MM.1S (cell line): ENCODE results near the gene STRN3.

Experiments
- DNase-seq: peaks from one replicate; pipeline ENCODE4 v3.0.0-alpha.2; 2015
- H2AFZ ChIP-seq: fragments of 300-600 bp; sonication (generic); 2 replicates; pipeline ENCODE4 v1.6.0; 2016; ENCODE audit warnings: antibody characterized with exemption, low read length
- H3F3A ChIP-seq: fragments of 300-600 bp; sonication (generic); 2 replicates; pipeline ENCODE4 v1.6.1; 2016; ENCODE audit warnings: mild to moderate bottlenecking, antibody characterized with exemption, low read length, moderate library complexity, mixed read lengths; ENCODE audit not compliant: insufficient read depth
- H3K27ac ChIP-seq: fragments of 300-600 bp; sonication (generic); 2 replicates; pipeline ENCODE4 v1.5.1; 2016; ENCODE audit warnings: mild to moderate bottlenecking, low read length
- H3K27me3 ChIP-seq: fragments of 300-600 bp; sonication (generic); replicated peaks from 2 replicates; pipeline ENCODE4 v1.6.0; 2016; ENCODE audit warnings: low read length; ENCODE audit not compliant: insufficient read depth
- H3K36me3 ChIP-seq: fragments of 300-600 bp; sonication (generic); replicated peaks from 2 replicates; pipeline ENCODE4 v1.6.1; 2016; ENCODE audit warnings: mild to moderate bottlenecking, low read length, mixed read lengths; ENCODE audit not compliant: insufficient read depth
- H3K4me1 ChIP-seq: fragments of 300-600 bp; sonication (generic); 2 replicates; pipeline ENCODE4 v1.6.1; 2016; ENCODE audit warnings: low read length, mixed read lengths
- H3K4me2 ChIP-seq: fragments of 300-600 bp; sonication (generic); 2 replicates; pipeline ENCODE4 v1.6.0; 2016; ENCODE audit warnings: low read depth, low read length
- H3K4me3 ChIP-seq: fragments of 300-600 bp; sonication (generic); 2 replicates; pipeline ENCODE4 v1.5.1; 2016; ENCODE audit warnings: low read length, mixed read lengths
- H3K79me2 ChIP-seq: fragments of 300-600 bp; sonication (generic); 2 replicates; pipeline ENCODE4 v1.6.1; 2016; ENCODE audit warnings: mixed run types, low read length, mixed read lengths
- H3K9ac ChIP-seq: fragments of 300-600 bp; sonication (generic); 2 replicates; pipeline ENCODE4 v1.6.1; 2016; ENCODE audit warnings: low read length, mixed read lengths
- H3K9me2 ChIP-seq: fragments of 300-600 bp; sonication (generic); replicated peaks from 2 replicates; pipeline ENCODE4 v1.6.1; 2016; ENCODE audit warnings: mild to moderate bottlenecking, low read length, mixed read lengths; ENCODE audit not compliant: insufficient read depth
- H3K9me3 ChIP-seq: fragments of 300-600 bp; sonication (generic); replicated peaks from 2 replicates; pipeline ENCODE4 v1.6.1; 2016; ENCODE audit warnings: mild to moderate bottlenecking, low read length, mixed read lengths; ENCODE audit not compliant: insufficient read depth
- H4K20me1 ChIP-seq: fragments of 300-600 bp; sonication (generic); 2 replicates; pipeline ENCODE4 v1.6.1; 2016; ENCODE audit warnings: mild to moderate bottlenecking, low read length, moderate library complexity, mixed read lengths; ENCODE audit not compliant: insufficient read depth
- EZH2 ChIP-seq: fragments of 300-600 bp; sonication (generic); optimal IDR thresholded peaks from 2 replicates; pipeline ENCODE3; 2017; ENCODE audit warnings: low read depth, mild to moderate bottlenecking, antibody characterized with exemption, low read length, mixed read lengths
- EZH2phosphoT487 ChIP-seq: fragments of 300-600 bp; sonication (generic); IDR thresholded peaks from 2 replicates; pipeline ENCODE4 v1.6.1; 2018; ENCODE audit warnings: antibody characterized with exemption, low read length
- TF ChIP-seq, protein P1 (sequence below): fragments of 300-600 bp; sonication (generic); IDR thresholded peaks from 2 replicates; pipeline ENCODE4 v1.5.1; 2016; ENCODE audit warnings: antibody characterized with exemption, low read length, mixed read lengths

STRN3 gene

DNA sequence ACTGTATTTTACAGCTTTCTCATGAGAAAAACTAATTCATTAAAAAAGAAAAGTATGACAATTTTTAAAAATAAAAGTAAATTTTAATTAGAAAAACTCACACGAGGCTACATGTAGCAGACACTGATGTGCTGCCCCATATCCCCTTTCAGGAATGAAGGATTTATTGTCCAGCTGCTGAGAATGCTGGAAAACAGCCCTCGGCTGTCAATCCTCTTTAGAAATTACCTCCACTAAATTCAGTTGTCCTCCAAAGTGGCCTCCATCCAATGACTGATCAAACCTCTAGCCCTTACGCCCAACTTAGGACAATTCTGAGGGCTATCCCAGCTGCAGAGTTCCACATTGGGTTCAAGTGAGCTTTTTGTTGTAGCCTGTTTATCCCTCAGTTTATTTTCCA, 30.5 kb downstream of the STRN3 start:
- Histone ChIP-seq H3K36me3 (no peaks in the 10 kb centered on the region), H3K27me3 (no peaks in the 10 kb centered on the region), H4K20me1 (no peaks in the 10 kb centered on the region), H3K27ac (no peak overlapping the region), H3K4me3 (no peak overlapping the region), H3K9me2 (no peaks in the 10 kb centered on the region), H3K79me2 (peaks cover 59% of the 10 kb centered on the region), H3K4me2 (no peak overlapping the region), H3K4me1 (no peaks in the 10 kb centered on the region), H3F3A (no peaks in the 10 kb centered on the region), H2AFZ (no peak overlapping the region), H3K9ac (no peak overlapping the region), H3K9me3 (no peaks in the 10 kb centered on the region)
- no peak for DNase-seq
- TF ChIP-seq EZH2phosphoT487, result no peak
- no peak for TF ChIP-seq EZH2

DNA sequence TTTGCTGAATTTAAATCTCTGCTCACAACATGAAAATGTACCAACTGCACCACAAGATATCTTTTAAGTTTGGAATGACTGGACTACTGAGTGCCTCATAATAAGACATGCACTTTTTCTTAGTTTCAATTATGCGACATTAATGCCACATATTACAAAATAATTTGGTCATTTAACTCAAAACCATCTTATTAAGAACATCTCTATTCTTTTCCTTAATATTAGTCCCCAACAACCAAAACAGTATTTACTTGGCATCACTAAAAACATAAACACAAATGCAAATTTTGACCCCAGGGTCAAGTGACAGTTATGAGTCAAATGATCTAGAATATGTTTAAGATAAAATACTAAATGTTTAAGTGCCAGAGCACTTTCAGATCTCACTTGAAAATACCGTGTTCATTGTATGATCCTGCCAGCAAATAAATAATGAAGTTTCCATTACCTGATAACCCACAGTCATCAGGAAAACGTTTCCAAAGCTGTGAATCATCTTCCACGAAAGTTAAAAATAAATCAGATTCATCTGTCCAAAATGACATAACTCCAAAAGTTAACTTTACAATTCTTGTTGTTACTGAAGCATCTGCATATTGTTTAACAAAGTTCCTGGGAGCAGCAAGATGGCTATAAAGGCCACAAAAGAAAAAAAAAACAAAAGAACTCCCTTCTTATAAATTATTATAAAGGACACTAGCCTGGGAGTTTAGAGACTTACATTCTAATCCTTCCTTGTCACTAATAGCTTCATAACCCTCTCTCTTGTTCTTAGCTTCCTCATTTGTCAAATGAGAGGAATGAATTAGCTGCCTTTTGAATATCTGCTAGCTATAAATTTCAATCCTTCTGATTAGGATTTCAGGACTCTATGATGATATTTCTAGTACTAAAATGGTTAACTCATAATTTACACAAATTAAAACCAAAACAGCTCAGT, 31.2 kb downstream of the STRN3 start:
- no peak overlapping the region for H3K4me2 ChIP-seq
- no peaks in the 10 kb centered on the region for H3K9me3 ChIP-seq
- TF ChIP-seq, protein P1, sequence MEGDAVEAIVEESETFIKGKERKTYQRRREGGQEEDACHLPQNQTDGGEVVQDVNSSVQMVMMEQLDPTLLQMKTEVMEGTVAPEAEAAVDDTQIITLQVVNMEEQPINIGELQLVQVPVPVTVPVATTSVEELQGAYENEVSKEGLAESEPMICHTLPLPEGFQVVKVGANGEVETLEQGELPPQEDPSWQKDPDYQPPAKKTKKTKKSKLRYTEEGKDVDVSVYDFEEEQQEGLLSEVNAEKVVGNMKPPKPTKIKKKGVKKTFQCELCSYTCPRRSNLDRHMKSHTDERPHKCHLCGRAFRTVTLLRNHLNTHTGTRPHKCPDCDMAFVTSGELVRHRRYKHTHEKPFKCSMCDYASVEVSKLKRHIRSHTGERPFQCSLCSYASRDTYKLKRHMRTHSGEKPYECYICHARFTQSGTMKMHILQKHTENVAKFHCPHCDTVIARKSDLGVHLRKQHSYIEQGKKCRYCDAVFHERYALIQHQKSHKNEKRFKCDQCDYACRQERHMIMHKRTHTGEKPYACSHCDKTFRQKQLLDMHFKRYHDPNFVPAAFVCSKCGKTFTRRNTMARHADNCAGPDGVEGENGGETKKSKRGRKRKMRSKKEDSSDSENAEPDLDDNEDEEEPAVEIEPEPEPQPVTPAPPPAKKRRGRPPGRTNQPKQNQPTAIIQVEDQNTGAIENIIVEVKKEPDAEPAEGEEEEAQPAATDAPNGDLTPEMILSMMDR, result no peak
- no peak for TF ChIP-seq EZH2
- no peak for TF ChIP-seq EZH2phosphoT487
- H3K27me3 ChIP-seq, result no peaks in the 10 kb centered on the region
- no peak overlapping the region for H2AFZ ChIP-seq
- H3F3A ChIP-seq, result no peaks in the 10 kb centered on the region
- H4K20me1 ChIP-seq, result no peaks in the 10 kb centered on the region
- H3K27ac ChIP-seq, result no peak overlapping the region
- H3K9ac ChIP-seq, result no peak overlapping the region
- no peaks in the 10 kb centered on the region for H3K36me3 ChIP-seq
- H3K4me3 ChIP-seq, result no peak overlapping the region
- H3K9me2 ChIP-seq, result no peaks in the 10 kb centered on the region
- no peaks in the 10 kb centered on the region for H3K4me1 ChIP-seq
- DNase-seq, result no peak
- peaks cover 59% of the 10 kb centered on the region for H3K79me2 ChIP-seq

GRCh38 chr14:30993071-30993470, 33.1 kb downstream of the STRN3 start:
- Histone ChIP-seq H3K4me3 (no peak overlapping the region), H3K4me1 (no peaks in the 10 kb centered on the region), H2AFZ (no peak overlapping the region), H4K20me1 (no peaks in the 10 kb centered on the region), H3K9me2 (no peaks in the 10 kb centered on the region), H3K36me3 (no peaks in the 10 kb centered on the region), H3K9ac (no peak overlapping the region), H3K79me2 (peaks cover 54% of the 10 kb centered on the region), H3K9me3 (no peaks in the 10 kb centered on the region), H3K27me3 (no peaks in the 10 kb centered on the region), H3F3A (no peaks in the 10 kb centered on the region), H3K4me2 (no peak overlapping the region), H3K27ac (no peak overlapping the region)
- no peak for DNase-seq
- TF ChIP-seq EZH2phosphoT487, result no peak
- TF ChIP-seq, protein P1, result no peak
- TF ChIP-seq EZH2, result no peak

DNA sequence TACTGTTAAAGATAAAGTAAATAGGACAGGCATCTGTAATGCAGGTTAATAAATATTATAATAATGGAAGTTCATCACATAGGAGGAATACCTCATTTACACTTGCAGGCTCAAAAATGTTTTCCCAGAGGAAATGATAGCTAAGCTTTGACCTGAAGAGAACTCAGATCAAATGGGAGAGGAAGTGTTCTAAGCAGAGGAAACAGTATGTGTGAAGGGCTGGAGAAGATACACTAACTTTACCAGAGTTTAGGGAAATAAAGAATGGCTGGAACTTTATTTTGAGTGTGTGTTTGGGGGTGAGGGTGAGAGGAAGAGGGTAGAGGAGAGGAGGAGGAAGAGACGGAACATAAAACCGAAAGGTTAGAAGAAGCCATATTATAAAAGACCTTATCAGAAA, 34.8 kb downstream of the STRN3 start:
- H2AFZ ChIP-seq, result no peak overlapping the region
- no peak overlapping the region for H3K9ac ChIP-seq
- H3K4me3 ChIP-seq, result no peak overlapping the region
- H3K4me2 ChIP-seq, result no peak overlapping the region
- no peaks in the 10 kb centered on the region for H3K4me1 ChIP-seq
- TF ChIP-seq, protein P1, result no peak
- no peak for TF ChIP-seq EZH2phosphoT487
- TF ChIP-seq EZH2, result no peak
- no peaks in the 10 kb centered on the region for H3K9me3 ChIP-seq
- peaks cover 46% of the 10 kb centered on the region for H3K79me2 ChIP-seq
- H3K27me3 ChIP-seq, result no peaks in the 10 kb centered on the region
- H4K20me1 ChIP-seq, result no peaks in the 10 kb centered on the region
- no peak overlapping the region for H3K27ac ChIP-seq
- H3K9me2 ChIP-seq, result no peaks in the 10 kb centered on the region
- H3F3A ChIP-seq, result no peaks in the 10 kb centered on the region
- no peak for DNase-seq
- H3K36me3 ChIP-seq, result no peaks in the 10 kb centered on the region
